Measurements from ENCODE around the gene DEUP1.
"Not testable (repeated sequence)": the region's sequence is repeated elsewhere in the genome, so short reads cannot be mapped to it uniquely, and the experiment has no call there.

Gene DEUP1

GRCh38 chr11:93330446-93330984 lies at the start of gene DEUP1:
Gene DEUP1 (plus strand): TSS chr11:93330742. CDS start chr11:93332260, 1,518 bp downstream.
- peak; percentile 55 for DNase-seq (ENCODE audit: low spot score)

- no peak for DNase-seq (ENCODE audit: low spot score)
These were observed 45.1 kb upstream of the DEUP1 start for GRCh38 chr11:93285430-93285829.

GRCh38 chr11:93287434-93287833 lies 43.1 kb upstream of the DEUP1 start:
- DNase-seq (ENCODE audit: low spot score), result no peak

- no peak for DNase-seq (ENCODE audit: low spot score)
These were observed 42.5 kb upstream of the DEUP1 start for GRCh38 chr11:93288079-93288478.

GRCh38 chr11:93288767-93289166 lies 41.8 kb upstream of the DEUP1 start:
- DNase-seq (ENCODE audit: low spot score), result no peak

GRCh38 chr11:93289782-93290463 lies 40.6 kb upstream of the DEUP1 start:
- DNase-seq (ENCODE audit: low spot score), result no peak

GRCh38 chr11:93291110-93291509 lies 39.4 kb upstream of the DEUP1 start:
- DNase-seq (ENCODE audit: low spot score), result no peak

- no peak for DNase-seq (ENCODE audit: low spot score)
These were observed 38.6 kb upstream of the DEUP1 start for GRCh38 chr11:93291898-93292297.

GRCh38 chr11:93295921-93296575 lies 34.5 kb upstream of the DEUP1 start:
- DNase-seq (ENCODE audit: low spot score), result no peak

- no peak for DNase-seq (ENCODE audit: low spot score)
These were observed 26.9 kb upstream of the DEUP1 start for GRCh38 chr11:93303689-93304088.

- DNase-seq (ENCODE audit: low spot score), result not testable (repeated sequence)
These were observed 16.1 kb upstream of the DEUP1 start for GRCh38 chr11:93314399-93314798.

GRCh38 chr11:93319224-93319839 lies 11.2 kb upstream of the DEUP1 start:
- no peak for DNase-seq (ENCODE audit: low spot score)

- no peak for DNase-seq (ENCODE audit: low spot score)
These were observed 10.3 kb upstream of the DEUP1 start for GRCh38 chr11:93320230-93320629.

GRCh38 chr11:93322207-93322606 lies 8.3 kb upstream of the DEUP1 start:
- no peak for DNase-seq (ENCODE audit: low spot score)

GRCh38 chr11:93323747-93324146 lies 6.8 kb upstream of the DEUP1 start:
- no peak for DNase-seq (ENCODE audit: low spot score)

GRCh38 chr11:93324500-93324899 lies 6.0 kb upstream of the DEUP1 start:
- no peak for DNase-seq (ENCODE audit: low spot score)

GRCh38 chr11:93326681-93327080 lies 3.9 kb upstream of the DEUP1 start:
- no peak for DNase-seq (ENCODE audit: low spot score)

GRCh38 chr11:93329936-93330445 lies 551 bp upstream of the DEUP1 start:
- no peak for DNase-seq (ENCODE audit: low spot score)

GRCh38 chr11:93340223-93340622 lies 9.7 kb downstream of the DEUP1 start:
- no peak for DNase-seq (ENCODE audit: low spot score)

- no peak for DNase-seq (ENCODE audit: low spot score)
These were observed 14.4 kb downstream of the DEUP1 start for GRCh38 chr11:93344855-93345333.

- DNase-seq (ENCODE audit: low spot score), result no peak
These were observed 18.4 kb downstream of the DEUP1 start for GRCh38 chr11:93348930-93349329.

GRCh38 chr11:93350835-93351234 lies 20.3 kb downstream of the DEUP1 start:
- DNase-seq (ENCODE audit: low spot score), result no peak

- DNase-seq (ENCODE audit: low spot score), result no peak
These were observed 28.9 kb downstream of the DEUP1 start for GRCh38 chr11:93359396-93359795.

Measured in D341Med (cell line).